Ramos (cell line): ENCODE data around the gene SERPINA10.
"Not testable (repeated sequence)": the region's sequence is repeated elsewhere in the genome, so short reads cannot be mapped to it uniquely, and the experiment has no call there.

ENCODE experiments used
- in situ Hi-C: fragments of 300-500 bp; cut with MboI; formaldehyde crosslinking; loops from one replicate; pipeline ENCODE4 v1.14.3; 2022; ENCODE audit warnings: low sequenced_read_pairs; ENCODE audit not compliant: unreplicated experiment

SERPINA10 gene

GRCh38 chr14:94288610-94289465 is 4.2 kb downstream of the SERPINA10 start:
- in situ Hi-C loops = no loop called here

GRCh38 chr14:94285158-94285557 is 7.9 kb downstream of the SERPINA10 start:
- in situ Hi-C loops = no loop called here

GRCh38 chr14:94284221-94284620 is 8.8 kb downstream of the SERPINA10 start:
- in situ Hi-C loops = no loop called here

GRCh38 chr14:94282991-94283723 is 9.9 kb downstream of the SERPINA10 start:
- in situ Hi-C loops = no loop called here

GRCh38 chr14:94278731-94279130 is 14.3 kb downstream of the SERPINA10 start:
- in situ Hi-C loops = no loop called here

- in situ Hi-C loops = not testable (repeated sequence)
Observed at GRCh38 chr14:94276898-94277561, 16.0 kb downstream of the SERPINA10 start.

GRCh38 chr14:94269156-94269555 is 23.9 kb downstream of the SERPINA10 start:
- in situ Hi-C loops = no loop called here

- in situ Hi-C loops = not testable (repeated sequence)
Observed at GRCh38 chr14:94268582-94268981, 24.5 kb downstream of the SERPINA10 start.

GRCh38 chr14:94267352-94267751 is 25.7 kb downstream of the SERPINA10 start:
- in situ Hi-C loops = no loop called here

- in situ Hi-C loops = not testable (repeated sequence)
Observed at GRCh38 chr14:94264195-94264594, 28.9 kb downstream of the SERPINA10 start.

- in situ Hi-C loops = no loop called here
Observed at GRCh38 chr14:94244182-94244581, 48.9 kb downstream of the SERPINA10 start.

GRCh38 chr14:94239406-94239805 is 53.7 kb downstream of the SERPINA10 start:
- in situ Hi-C loops = no loop called here

- in situ Hi-C loops = no loop called here
Observed at GRCh38 chr14:94237983-94238382, 55.1 kb downstream of the SERPINA10 start.

GRCh38 chr14:94237046-94237445 is 56.0 kb downstream of the SERPINA10 start:
- in situ Hi-C loops = no loop called here
